GM12872 (cell line): ENCODE results near the gene KIRREL3.
A peak's percentile ranks its signal among the peaks of the same experiment; 100 is the strongest.

Source experiments
- TF ChIP-seq, protein P1 (sequence below): IDR thresholded peaks from 3 replicates; pipeline ENCODE4 v1.5.1; 2011; ENCODE audit warnings: low read depth, mild to moderate bottlenecking, low read length, moderate library complexity; ENCODE audit not compliant: insufficient read depth

KIRREL3 gene

DNA sequence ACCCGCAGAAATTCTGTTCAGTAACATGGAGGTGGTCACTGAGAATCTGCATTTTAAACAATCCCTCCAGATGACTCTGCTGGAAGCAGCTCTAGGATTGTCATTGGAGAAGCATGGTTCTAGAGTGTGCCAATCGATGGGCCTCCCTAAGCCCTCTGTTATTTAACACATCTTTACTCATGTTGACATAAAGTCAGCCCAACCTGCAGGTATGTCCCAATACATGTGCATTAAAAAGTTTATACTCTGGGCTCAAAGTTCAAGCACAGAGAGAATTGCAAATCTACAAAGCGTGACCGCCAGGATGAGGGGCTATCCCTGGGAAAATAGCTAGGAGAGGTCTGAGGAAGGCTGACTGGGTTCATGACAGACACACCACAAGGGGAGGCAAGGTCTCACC, 116.4 kb downstream of the KIRREL3 start:
- TF ChIP-seq, protein P1, sequence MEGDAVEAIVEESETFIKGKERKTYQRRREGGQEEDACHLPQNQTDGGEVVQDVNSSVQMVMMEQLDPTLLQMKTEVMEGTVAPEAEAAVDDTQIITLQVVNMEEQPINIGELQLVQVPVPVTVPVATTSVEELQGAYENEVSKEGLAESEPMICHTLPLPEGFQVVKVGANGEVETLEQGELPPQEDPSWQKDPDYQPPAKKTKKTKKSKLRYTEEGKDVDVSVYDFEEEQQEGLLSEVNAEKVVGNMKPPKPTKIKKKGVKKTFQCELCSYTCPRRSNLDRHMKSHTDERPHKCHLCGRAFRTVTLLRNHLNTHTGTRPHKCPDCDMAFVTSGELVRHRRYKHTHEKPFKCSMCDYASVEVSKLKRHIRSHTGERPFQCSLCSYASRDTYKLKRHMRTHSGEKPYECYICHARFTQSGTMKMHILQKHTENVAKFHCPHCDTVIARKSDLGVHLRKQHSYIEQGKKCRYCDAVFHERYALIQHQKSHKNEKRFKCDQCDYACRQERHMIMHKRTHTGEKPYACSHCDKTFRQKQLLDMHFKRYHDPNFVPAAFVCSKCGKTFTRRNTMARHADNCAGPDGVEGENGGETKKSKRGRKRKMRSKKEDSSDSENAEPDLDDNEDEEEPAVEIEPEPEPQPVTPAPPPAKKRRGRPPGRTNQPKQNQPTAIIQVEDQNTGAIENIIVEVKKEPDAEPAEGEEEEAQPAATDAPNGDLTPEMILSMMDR, result no peak

- TF ChIP-seq, protein P1, result no peak
Observed at GRCh38 chr11:126880872-126881271, 119.7 kb downstream of the KIRREL3 start.

- TF ChIP-seq, protein P1, result no peak
Observed at GRCh38 chr11:126879516-126879915, 121.1 kb downstream of the KIRREL3 start.

- TF ChIP-seq, protein P1, result no peak
Observed at GRCh38 chr11:126878913-126879482, 121.6 kb downstream of the KIRREL3 start.

DNA sequence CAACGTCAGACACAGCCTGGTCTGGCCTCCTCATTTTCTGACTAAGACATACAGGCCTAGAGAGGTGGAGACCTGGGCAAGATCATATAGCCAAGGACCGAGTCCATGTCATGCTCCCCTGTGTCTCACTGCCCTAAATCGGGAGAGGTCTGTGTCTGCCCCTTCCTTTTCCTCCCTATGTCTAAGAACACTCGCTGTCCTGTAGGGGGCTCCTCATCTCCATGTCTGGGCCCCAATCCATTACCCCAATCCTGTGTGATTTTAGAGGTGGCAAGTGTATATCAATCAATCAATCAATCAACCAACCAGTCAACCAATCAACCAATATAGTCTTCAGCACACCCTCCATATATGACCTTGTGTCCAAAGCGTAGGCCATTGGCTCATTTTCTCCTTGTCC, 125.7 kb downstream of the KIRREL3 start:
- TF ChIP-seq, protein P1, result peak; percentile 53

DNA sequence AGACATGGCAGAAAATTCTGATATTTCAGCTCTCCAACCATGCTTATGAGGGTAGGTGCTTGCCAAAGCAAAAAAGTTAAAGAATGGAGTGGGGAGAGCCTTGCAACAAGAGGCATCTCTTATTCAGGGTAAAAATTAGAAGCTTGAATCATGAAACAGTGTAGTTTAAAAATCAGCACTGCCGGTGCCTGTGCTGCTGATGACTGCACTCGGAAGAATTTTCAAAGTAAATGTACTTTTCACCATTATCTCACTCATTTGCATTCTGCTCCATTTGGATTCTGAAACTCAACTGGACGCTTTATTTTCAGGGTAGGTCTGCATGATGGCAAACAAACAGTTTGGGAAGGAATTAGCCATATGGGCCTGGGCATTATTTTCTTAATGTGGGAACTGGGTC, 126.3 kb downstream of the KIRREL3 start:
- TF ChIP-seq, protein P1, result no peak

DNA sequence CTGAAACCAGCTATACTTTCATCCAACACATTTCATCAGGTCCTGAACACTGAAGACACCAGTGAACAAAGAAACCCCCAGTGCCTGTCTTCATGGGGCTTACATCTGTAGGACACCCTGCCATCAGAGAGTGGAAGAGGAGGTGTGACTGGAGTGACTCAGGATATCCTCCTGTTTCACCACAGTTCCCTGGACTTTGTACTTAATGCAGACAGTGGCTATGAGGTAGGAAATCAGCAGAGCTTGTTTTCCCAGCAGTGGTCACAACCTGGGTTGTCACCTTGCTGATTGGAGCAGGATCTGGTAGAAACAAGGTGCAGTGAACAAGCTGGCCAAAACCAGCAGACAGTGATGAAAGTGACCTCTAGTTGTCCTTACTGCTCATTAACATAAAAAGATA, 128.8 kb downstream of the KIRREL3 start:
- TF ChIP-seq, protein P1, result no peak

DNA sequence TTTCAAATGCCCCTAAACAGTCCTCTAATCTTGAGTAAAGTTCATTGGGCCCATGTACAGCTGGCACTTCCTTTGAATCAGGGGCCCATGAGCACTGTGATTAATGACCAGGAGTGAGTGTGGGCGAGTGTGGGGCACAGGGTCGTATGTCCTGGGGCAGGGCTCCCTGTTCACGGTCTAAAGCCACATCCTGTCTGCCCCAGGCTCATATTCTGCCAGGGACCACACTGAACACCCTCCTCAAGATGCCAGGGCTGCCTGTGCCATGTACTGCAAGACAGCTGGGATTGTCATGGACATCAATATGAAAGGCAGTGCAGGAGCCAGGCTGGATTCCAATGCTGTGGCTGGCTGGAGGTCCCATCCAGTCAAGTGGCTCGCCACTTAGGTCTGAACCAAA, 130.5 kb downstream of the KIRREL3 start:
- TF ChIP-seq, protein P1, result no peak
